Medulla oblongata (tissue), 1 donor: ENCODE results near the gene GRAMD1A.
"Not testable (repeated sequence)": the region's sequence is repeated elsewhere in the genome, so short reads cannot be mapped to it uniquely, and the experiment has no call there.

ENCODE experiments used
- DNase-seq: peaks from one replicate; pipeline ENCODE4 v3.0.0-alpha.2; 2015; ENCODE audit errors: extremely low spot score

GRAMD1A gene

DNA sequence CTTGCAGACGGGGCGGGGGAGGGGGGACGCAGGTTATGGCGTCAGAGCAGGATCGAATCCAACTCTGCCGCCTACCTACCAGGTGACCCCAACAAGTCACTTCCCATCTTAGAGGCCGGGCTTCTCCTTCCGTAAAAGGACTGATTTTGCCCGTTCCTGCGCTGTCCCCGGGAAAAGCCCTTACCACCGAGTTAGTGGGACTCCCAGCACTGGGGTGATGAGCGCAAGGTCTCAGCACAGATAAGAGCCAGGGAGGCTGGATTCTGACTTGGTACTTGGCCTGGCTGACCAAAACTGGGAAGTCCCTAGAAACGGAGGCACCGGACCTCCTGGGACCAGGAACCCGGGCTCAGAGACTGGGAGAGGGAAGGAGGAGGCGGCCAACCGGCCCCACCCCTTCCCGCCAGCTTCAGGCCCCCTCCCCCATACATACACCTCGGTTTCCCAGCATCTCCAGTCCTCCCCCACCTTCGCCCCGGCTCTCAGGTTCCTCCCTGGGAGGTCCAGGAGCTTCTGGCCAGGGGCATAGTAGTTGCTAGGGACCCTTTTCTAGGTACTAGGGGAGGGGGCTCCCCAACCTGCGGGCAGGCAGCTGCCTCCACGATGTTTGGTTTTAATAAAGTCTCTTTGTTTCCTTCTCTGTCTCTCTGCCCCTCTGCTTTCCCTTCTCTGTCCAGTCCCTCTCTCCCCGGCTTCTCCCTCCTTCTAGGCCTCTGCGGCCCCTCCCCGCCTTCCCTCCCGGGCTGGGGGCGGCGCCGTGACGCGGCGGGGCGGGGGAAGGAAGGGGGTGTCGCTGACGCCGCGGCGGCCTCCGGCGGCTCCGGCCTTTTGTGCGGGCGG lies at the start of gene GRAMD1A:
Gene GRAMD1A, plus strand, starts transcription at position 826 of the 840 bp plus-strand sequence. CDS start 156 bp downstream, outside the sequence.
- DNase-seq, result peak; percentile 94

GRCh38 chr19:34953092-34953491 lies 47.0 kb upstream of the GRAMD1A start:
- DNase-seq, result no peak

DNA sequence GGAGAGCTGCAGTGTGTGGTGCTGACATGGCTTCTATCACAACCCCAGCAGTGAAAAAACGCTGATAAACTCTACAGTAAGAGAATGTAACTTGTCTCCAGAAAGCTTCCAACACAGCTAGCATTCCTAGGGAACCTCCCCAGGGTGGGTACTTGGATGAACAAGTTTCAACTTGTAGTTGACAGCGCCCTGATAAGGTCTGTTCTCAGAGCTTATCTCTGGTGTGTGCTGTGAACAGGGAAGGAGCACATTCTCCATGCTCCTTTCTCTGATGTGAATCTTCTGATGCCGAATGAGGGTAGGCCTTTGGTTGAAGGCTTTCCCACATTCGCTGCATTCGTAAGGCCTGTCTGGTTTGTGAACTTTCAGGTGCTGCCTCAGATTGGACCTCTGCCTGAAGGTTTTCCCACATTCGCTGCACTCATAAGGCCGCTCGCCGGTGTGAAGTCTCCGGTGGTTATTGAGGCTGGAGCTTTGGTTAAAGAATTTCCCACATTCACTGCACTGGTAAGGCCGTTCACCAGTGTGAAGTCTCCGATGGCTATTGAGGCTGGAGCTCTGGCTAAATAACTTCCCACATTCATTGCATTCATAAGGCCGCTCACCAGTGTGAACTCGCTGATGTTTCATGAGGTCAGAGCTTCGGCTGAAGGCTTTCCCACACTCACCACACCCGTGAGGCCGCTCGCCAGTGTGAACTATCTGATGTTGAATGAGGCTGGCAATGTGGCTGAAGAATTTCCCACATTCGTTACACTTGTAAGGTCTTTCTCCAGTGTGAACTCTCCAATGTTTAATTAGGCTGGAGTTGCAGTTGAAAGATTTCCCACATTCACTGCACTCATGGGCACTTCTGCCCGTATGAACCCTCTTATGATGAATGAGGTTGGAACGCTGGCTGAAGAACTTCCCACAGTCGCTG lies 42.0 kb upstream of the GRAMD1A start:
- no peak for DNase-seq

DNA sequence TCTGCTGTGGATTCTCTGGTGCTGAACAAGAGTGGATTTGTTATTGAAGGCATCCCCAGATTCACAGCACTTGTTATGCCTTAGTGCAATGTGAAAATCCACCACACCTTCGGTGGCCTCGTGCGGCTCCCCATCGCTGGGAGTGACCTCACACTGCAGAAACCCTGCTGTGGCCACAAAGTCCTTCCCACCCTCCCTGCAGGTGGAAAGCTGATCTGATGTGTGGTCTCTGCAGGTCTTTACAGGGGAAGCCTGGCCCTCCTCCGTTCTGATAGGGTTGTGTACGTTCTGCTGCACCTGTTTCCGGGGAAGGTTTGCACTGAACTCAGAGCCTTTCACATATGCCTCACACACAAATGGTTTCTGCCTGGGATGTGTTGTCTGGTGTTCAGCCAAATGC lies 41.1 kb upstream of the GRAMD1A start:
- no peak for DNase-seq

- no peak for DNase-seq
Measured at GRCh38 chr19:34960103-34960805, 39.9 kb upstream of the GRAMD1A start.

GRCh38 chr19:34960940-34961679 lies 39.0 kb upstream of the GRAMD1A start:
- no peak for DNase-seq

GRCh38 chr19:34961775-34962686 lies 38.1 kb upstream of the GRAMD1A start:
- DNase-seq, result no peak

DNA sequence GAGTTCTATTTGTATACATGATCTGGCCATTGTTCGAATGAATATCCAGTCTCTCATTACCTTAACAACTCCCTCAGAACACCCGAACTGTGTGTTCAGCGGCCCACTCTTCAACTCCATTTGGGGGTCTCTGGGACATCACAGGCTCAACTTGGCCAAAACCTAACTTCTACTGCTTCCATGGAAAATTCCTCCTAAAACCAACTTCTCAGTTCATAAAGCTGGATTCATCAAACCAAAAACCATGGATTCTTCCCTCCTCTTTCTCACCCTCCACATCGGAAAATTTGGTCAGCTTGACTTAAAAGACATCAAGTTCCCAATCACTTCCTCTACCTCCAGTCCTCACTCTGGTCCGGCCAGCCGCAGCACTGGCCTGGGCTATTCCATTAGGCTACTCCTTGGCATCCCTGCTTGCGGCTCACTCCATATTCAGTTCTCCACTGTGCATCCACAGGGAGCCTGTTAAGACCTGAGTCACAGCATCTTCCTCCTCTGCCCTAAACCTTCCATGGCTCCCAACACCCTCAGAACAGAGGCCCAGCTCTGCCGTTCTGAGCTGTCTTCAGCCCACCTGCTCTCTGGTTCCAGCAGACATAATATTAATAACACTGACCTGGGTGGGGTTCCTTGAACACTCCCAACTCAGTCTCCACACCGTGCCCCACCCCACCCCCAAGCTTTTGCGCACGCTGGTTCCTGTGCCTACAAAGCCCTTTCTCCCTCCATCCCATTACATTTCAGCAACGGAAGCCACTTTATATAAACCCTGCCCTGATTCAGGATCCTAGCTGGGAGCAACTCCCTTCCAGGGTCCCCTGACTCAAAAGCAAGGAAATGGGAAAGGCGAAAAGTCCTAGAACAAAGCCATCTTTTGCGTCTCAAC lies 37.2 kb upstream of the GRAMD1A start:
- DNase-seq, result no peak

GRCh38 chr19:34963573-34964406 lies 36.3 kb upstream of the GRAMD1A start, which contains the start of gene ZNF792:
Gene ZNF792 (minus strand): TSS chr19:34964229. CDS start chr19:34963662, 567 bp downstream.
- DNase-seq, result peak; percentile 62

GRCh38 chr19:34964598-34964997 lies 35.5 kb upstream of the GRAMD1A start:
- DNase-seq, result no peak

GRCh38 chr19:34965505-34965904 lies 34.6 kb upstream of the GRAMD1A start:
- DNase-seq, result not testable (repeated sequence)

DNA sequence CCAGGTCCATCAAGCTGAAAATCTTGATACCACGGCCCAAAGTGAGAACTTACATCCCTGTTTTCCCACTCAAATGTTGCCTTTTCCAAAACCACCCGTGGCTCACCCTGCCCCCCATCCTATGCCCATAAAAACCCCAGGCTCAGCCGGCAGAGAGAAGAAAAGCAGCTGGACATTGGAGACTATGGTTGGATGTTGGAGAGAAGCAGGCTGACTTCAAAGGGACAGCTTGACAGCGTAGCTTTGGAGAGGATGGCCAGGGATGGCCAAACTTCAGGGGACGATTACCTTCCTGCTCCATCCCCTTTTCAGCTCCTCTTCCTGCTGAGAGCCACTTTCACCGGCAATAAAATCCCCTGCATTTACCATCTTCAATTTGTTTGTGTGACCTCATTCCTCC lies 32.6 kb upstream of the GRAMD1A start:
- DNase-seq, result no peak

- DNase-seq, result no peak
Measured at GRCh38 chr19:34969721-34970120, 30.4 kb upstream of the GRAMD1A start.

GRCh38 chr19:34970185-34970780 lies 29.8 kb upstream of the GRAMD1A start:
- not testable (repeated sequence) for DNase-seq

DNA sequence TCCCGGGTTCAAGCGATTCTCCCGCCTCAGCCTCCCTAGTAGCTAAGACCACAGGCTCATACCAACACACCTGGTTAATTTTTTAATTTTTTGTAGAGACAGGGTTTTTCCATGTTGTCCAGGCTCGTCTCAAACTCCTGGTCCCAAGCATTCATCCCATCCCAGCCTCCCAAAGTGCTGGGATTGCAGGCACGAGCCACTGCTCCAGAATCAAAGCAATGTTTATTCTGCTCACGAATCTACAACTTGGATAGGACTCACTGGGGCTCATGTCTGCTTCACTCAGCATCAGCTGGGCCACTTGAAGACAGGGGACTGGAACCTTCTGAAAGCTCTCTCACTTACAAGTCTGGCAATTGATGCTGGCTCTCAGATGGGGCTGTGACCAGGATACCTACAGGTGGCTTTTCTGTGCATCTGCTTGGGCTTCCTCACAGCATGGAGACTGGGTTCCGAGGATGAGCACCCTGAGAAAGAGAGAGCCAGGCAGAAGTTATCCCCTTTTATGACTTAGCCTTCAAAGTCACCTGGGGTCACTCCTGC lies 27.9 kb upstream of the GRAMD1A start:
- no peak for DNase-seq

- no peak for DNase-seq
Measured at GRCh38 chr19:34974646-34975045, 25.5 kb upstream of the GRAMD1A start.

- DNase-seq, result no peak
Measured at GRCh38 chr19:34975056-34975455, 25.1 kb upstream of the GRAMD1A start.
